ENCODE data around the gene RFX2.

RFX2 gene

DNA sequence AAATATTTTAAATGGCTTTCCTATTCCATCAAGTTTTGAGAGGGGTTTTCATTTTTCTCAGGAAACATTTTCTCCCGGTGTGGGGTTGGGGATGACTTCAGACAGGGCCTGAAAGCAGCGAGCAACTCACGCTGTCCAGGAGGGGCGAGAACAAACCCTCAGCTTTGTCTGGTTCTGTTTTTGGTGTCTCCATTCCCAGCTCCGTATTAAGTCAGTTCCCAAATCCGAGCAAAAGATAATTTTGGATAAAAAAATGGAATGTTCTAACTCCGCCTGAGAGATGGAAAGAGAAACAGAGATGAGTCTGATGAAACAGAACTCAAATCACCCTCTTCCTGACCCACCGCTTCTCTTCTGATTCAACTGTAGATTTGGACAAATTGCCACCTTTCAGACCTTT, 38.4 kb downstream of the RFX2 start:
- TF ChIP-seq, protein P1, sequence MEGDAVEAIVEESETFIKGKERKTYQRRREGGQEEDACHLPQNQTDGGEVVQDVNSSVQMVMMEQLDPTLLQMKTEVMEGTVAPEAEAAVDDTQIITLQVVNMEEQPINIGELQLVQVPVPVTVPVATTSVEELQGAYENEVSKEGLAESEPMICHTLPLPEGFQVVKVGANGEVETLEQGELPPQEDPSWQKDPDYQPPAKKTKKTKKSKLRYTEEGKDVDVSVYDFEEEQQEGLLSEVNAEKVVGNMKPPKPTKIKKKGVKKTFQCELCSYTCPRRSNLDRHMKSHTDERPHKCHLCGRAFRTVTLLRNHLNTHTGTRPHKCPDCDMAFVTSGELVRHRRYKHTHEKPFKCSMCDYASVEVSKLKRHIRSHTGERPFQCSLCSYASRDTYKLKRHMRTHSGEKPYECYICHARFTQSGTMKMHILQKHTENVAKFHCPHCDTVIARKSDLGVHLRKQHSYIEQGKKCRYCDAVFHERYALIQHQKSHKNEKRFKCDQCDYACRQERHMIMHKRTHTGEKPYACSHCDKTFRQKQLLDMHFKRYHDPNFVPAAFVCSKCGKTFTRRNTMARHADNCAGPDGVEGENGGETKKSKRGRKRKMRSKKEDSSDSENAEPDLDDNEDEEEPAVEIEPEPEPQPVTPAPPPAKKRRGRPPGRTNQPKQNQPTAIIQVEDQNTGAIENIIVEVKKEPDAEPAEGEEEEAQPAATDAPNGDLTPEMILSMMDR (IDR thresholded peaks at IDR 0.05) = no peak
- no peak overlapping the region for H3K27ac ChIP-seq

DNA sequence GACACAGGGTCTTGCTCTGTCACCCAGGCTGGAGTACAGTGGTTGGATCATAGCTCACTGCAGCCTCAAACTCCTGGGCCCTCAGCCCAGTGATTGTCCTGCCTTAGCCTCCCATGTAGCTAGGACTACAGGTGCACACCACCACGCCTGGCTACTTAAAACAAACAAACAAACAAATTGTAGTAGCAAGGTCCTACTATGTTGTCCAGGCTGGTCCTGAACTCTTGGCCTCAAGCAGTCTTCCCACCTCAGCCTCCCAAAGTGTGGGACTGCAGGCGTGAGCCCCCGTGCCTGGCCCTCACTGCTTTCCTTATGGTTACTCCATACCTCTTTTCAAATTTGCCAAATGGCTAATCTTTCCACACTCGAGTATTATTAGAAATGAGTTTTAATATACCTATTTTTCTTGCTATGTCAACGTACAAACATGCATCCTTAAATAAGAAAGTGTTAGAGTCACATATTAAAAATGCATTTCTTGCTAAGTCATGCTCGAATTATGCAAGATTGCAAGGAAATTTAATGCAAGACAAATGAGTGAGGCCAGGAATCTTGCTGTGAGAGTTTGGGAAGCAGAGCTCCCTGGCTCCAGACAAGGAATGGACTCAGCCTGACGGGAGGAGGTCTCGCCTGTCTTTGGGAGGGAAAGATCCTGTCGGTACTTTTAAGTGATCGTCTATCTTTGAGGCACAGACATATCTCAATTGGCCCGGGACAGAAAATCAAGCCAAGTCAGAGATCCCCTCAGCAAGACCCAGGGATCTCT, 39.4 kb downstream of the RFX2 start:
- Histone ChIP-seq H3K4me3 (ENCODE audit: low read depth in 1 of 2, low read length in 1 of 2) (no peak overlapping the region), H3K27me3 (no peaks in the 10 kb centered on the region), H3K4me1 (ENCODE audit: control insufficient read depth in 1 of 2, insufficient read depth in 1 of 2, low read depth in 1 of 2, low read length in 1 of 2) (peaks cover 26 to 32% of the 10 kb centered on the region in 2 experiments), H3K9me3 (no peaks in the 10 kb centered on the region), H3K36me3 (no peaks in the 10 kb centered on the region), H3K27ac (no peak overlapping the region)
- TF ChIP-seq, protein P1 (IDR thresholded peaks at IDR 0.05) = no peak

More for the DNA sequence above, 38.4 kb downstream of the RFX2 start:
- H3K9me3 ChIP-seq = no peaks in the 10 kb centered on the region
- peaks cover 23 to 27% of the 10 kb centered on the region in 2 experiments for H3K4me1 ChIP-seq (ENCODE audit: control insufficient read depth in 1 of 2, insufficient read depth in 1 of 2, low read depth in 1 of 2, low read length in 1 of 2)
- H3K4me3 ChIP-seq (ENCODE audit: low read depth in 1 of 2, low read length in 1 of 2) = no peak overlapping the region
- H3K27me3 ChIP-seq = no peaks in the 10 kb centered on the region
- no peaks in the 10 kb centered on the region for H3K36me3 ChIP-seq

DNA sequence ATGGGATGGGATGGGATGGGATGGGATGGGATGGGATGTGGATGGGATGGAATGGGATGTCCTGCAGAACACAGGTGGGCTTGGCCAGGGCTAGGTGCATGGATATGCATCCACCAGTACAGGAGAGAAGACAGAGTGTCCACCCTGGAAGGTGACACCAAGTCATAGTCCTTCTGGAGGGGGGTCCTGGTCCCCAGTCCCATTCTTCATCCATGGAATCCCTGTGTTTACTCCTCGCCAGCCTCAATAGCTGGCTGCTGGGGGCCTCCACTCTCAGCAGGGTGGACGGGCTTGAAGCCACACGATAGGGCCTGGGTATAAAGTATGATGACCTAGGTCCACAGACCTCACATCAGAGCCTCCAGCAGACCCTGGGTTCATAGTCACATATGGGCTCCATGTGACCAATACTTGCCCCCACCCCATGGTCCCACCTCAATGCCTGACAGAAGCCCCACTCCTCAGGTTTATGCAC, 40.1 kb downstream of the RFX2 start:
- no peaks in the 10 kb centered on the region for H3K27me3 ChIP-seq
- TF ChIP-seq, protein P1 (IDR thresholded peaks at IDR 0.05) = no peak
- H3K36me3 ChIP-seq = no peaks in the 10 kb centered on the region
- peaks cover 32 to 39% of the 10 kb centered on the region in 2 experiments for H3K4me1 ChIP-seq (ENCODE audit: control insufficient read depth in 1 of 2, insufficient read depth in 1 of 2, low read depth in 1 of 2, low read length in 1 of 2)
- H3K27ac ChIP-seq = no peak overlapping the region
- H3K9me3 ChIP-seq = no peaks in the 10 kb centered on the region
- no peak overlapping the region for H3K4me3 ChIP-seq (ENCODE audit: low read depth in 1 of 2, low read length in 1 of 2)

DNA sequence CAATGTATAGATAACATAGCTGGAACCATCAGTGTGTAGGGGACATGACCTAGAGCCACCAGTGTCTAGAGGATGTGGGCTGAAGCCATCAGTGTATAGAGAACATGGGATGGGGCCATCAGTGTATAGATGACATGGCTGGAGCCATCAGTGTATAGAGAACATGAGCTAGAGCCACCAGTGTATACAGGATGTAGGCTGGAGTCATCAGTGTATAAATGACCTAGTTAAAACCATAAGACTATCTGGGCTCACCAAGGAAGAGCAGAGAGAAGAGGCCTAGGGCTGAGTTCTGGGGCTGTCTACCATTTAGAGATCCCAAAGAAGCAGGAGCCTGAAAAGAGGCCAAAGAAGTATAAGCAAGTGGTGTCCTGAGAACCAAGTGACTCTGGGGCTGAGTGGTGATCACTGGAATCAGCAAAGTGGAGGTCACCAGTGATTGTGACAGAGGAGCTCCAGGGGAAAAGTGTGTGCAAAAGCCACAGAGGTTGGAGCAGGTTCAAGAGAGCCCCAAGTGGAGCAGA, 41.0 kb downstream of the RFX2 start:
- peak overlapping the region; percentile 54 for H3K27ac ChIP-seq
- TF ChIP-seq, protein P1 (IDR thresholded peaks at IDR 0.05) = no peak

DNA sequence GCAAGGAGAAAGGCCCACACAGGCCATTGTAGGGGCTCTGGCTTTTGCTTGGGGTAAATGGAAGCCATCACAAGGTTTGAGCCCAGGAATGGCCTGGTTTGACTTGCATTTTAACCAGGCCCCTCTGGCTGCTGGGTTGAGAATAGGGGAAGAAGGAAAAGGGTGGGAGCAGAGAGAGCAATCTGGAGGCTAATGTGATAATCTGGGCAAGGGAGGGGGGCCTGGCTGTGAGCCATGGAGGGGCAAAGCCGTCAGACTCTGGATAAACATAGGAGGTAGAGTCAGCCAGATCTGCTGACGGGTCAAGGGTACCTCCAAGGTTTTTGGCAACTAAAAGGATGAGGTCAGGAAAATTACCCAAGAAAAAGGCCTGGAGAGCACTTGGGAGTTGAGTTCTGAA, 41.6 kb downstream of the RFX2 start:
- H3K27me3 ChIP-seq = no peaks in the 10 kb centered on the region
- H3K27ac ChIP-seq = peak overlapping the region; percentile 54
- H3K4me1 ChIP-seq (ENCODE audit: control insufficient read depth in 1 of 2, insufficient read depth in 1 of 2, low read depth in 1 of 2, low read length in 1 of 2) = peaks cover 47 to 50% of the 10 kb centered on the region in 2 experiments
- no peak overlapping the region for H3K4me3 ChIP-seq (ENCODE audit: low read depth in 1 of 2, low read length in 1 of 2)
- no peaks in the 10 kb centered on the region for H3K36me3 ChIP-seq
- no peaks in the 10 kb centered on the region for H3K9me3 ChIP-seq
- TF ChIP-seq, protein P1 (IDR thresholded peaks at IDR 0.05) = no peak

More for the DNA sequence above, 41.0 kb downstream of the RFX2 start:
- no peak overlapping the region for H3K4me3 ChIP-seq (ENCODE audit: low read depth in 1 of 2, low read length in 1 of 2)
- no peaks in the 10 kb centered on the region for H3K9me3 ChIP-seq
- H3K27me3 ChIP-seq = no peaks in the 10 kb centered on the region
- peaks cover 41 to 48% of the 10 kb centered on the region in 2 experiments for H3K4me1 ChIP-seq (ENCODE audit: control insufficient read depth in 1 of 2, insufficient read depth in 1 of 2, low read depth in 1 of 2, low read length in 1 of 2)
- H3K36me3 ChIP-seq = no peaks in the 10 kb centered on the region
